Right lobe of liver (tissue), 6 donors: ENCODE measurements around the gene OR1M1. TPM values are rescaled to one million over a fixed set of nuclear protein-coding genes. Genes with fewer than 3 reads are reported as not detected.

Experiments
- ATAC-seq, 4 donors: fragments of 200-7000 bp; cut with Tn5 transposase; one replicate each; pipeline ENCODE4 v1.9.1; 2020; ENCODE audit warnings: mild to moderate bottlenecking in 4 of 4, moderate library complexity in 4 of 4
- DNase-seq, 3 donors: peaks; one replicate each; pipeline ENCODE4 v3.0.0-alpha.2; 2020
- H3K27ac ChIP-seq, 3 donors: fragments of 200-600 bp; one replicate each; pipeline ENCODE4 v1.8.0; 2022
- H3K27me3 ChIP-seq, 2 donors: fragments of 200-600 bp; one replicate each; pipeline ENCODE4 v1.8.0; 2022
- H3K36me3 ChIP-seq, 4 donors: fragments of 200-600 bp; sonication (generic) in 1 of 4; one replicate each; pipeline versions ENCODE4 v1.5.1 to v1.8.0; 2017 to 2022; ENCODE audit warnings: control low read depth in 1 of 4
- H3K4me1 ChIP-seq, 4 donors: fragments of 200-600 bp; sonication (generic) in 1 of 4; one replicate each; pipeline versions ENCODE4 v1.5.1 to v1.8.0; 2017 to 2022; ENCODE audit warnings: control low read depth in 1 of 4
- H3K4me3 ChIP-seq, 3 donors: fragments of 200-600 bp; one replicate each; pipeline ENCODE4 v1.8.0; 2022
- H3K9me3 ChIP-seq, 4 donors: fragments of 200-600 bp; sonication (generic) in 1 of 4; one replicate each; pipeline versions ENCODE4 v1.5.1 to v1.8.0; 2017 to 2022; ENCODE audit warnings: control low read depth in 1 of 4
- POLR2A ChIP-seq: fragments of 450-650 bp; IDR thresholded peaks from one replicate; pipeline ENCODE4 v1.6.1; 2017; ENCODE audit warnings: antibody characterized with exemption, mild to moderate bottlenecking
- WGBS: methylation state at CpG from one replicate; pipeline ENCODE4 v1.1.6; 2018; ENCODE audit warnings: low coverage, low lambda C conversion rate; ENCODE audit not compliant: insufficient coverage; ENCODE audit errors: missing lambda C conversion rate; 5-methylcytosine and 5-hydroxymethylcytosine counted together
- intact Hi-C, 2 donors: fragments of 100-400 bp; cut with DNase I; formaldehyde crosslinking; loops; one replicate each; pipeline versions ENCODE4 v1.11.2 to v1.14.1; 2022
- long read RNA-seq: library from polyadenylated mRNA; unstranded; transcript quantifications from one replicate; pipeline ENCODE4 v2.0.0, GENCODE V29; 2019
- total RNA-seq, 6 experiments: library from RNA; depleted of rRNA in 2 of 6; stranded (reverse); fragments of >200 nt in 2 of 6; fragmentation: NEBNext Ultra II Directional in 3 of 6; extraction: Animal tissue kit (Norgen Biotek cat#: 25700) in 3 of 6; gene quantifications; one replicate each; pipeline versions ENCODE4 v1.1.0 to v1.2.4, GENCODE V29; 2016 to 2023
- TF ChIP-seq, protein P1 (sequence below), 4 donors: fragments of 200-600 bp in 3 of 4; fragments of 450-650 bp in 1 of 4; IDR thresholded peaks; one replicate each; pipeline versions ENCODE4 v1.5.1 to v1.8.0; 2016 to 2022; ENCODE audit warnings: antibody characterized with exemption in 4 of 4, mild to moderate bottlenecking in 2 of 4
- donor health status: DM: no; HTN: yes; CAD: no.
- donor health status: DM: no; HTN: no; CAD: no.
- donor health status: DM: no; HTN: no; CAD: no.
- donor health status: DM: no; HTN: yes; CAD: no.
- donor health status: DM: no; HTN: yes; CAD: no.

Gene OR1M1, protein sequence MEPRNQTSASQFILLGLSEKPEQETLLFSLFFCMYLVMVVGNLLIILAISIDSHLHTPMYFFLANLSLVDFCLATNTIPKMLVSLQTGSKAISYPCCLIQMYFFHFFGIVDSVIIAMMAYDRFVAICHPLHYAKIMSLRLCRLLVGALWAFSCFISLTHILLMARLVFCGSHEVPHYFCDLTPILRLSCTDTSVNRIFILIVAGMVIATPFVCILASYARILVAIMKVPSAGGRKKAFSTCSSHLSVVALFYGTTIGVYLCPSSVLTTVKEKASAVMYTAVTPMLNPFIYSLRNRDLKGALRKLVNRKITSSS
- total RNA-seq = not detected
- long read RNA-seq = 0 reads

DNA sequence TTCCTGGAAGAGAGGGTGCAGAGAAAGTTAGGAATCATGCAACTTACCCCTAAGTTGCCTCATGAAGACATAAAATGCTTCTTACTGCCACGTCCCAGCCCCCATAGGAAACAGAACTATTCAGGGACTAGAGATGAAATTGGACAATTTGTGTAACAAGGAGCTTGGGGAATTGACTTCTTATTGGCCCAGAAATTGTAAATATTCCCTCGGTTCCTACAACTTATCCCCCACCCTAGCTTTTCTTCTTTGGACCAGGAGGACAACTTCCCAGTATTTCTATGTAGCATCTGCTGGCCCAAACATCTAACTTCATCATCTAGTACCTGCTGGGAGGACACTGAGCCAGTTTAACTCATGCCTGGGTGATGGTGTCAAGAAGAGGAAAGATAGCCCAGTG is at the start of gene OR1M1:
Gene OR1M1 (plus strand): TSS at position 301 of the 400 bp plus-strand sequence. CDS start 6,184 bp downstream, outside the sequence.
- no peaks in the 10 kb centered on the region for H3K4me1 ChIP-seq
- TF ChIP-seq, protein P1, sequence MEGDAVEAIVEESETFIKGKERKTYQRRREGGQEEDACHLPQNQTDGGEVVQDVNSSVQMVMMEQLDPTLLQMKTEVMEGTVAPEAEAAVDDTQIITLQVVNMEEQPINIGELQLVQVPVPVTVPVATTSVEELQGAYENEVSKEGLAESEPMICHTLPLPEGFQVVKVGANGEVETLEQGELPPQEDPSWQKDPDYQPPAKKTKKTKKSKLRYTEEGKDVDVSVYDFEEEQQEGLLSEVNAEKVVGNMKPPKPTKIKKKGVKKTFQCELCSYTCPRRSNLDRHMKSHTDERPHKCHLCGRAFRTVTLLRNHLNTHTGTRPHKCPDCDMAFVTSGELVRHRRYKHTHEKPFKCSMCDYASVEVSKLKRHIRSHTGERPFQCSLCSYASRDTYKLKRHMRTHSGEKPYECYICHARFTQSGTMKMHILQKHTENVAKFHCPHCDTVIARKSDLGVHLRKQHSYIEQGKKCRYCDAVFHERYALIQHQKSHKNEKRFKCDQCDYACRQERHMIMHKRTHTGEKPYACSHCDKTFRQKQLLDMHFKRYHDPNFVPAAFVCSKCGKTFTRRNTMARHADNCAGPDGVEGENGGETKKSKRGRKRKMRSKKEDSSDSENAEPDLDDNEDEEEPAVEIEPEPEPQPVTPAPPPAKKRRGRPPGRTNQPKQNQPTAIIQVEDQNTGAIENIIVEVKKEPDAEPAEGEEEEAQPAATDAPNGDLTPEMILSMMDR (IDR thresholded peaks at IDR 0.05) = no peak
- TF ChIP-seq POLR2A = no peak
- H3K36me3 ChIP-seq = no peaks in the 10 kb centered on the region
- H3K27ac ChIP-seq = no peak within 1 kb of the TSS
- 25% methylated on average over 2 of the region's 2 CpGs for WGBS
- H3K4me3 ChIP-seq = no peak within 1 kb of the TSS
- ATAC-seq = no peak
- H3K27me3 ChIP-seq = no peaks in the 10 kb centered on the region
- no peaks in the 10 kb centered on the region for H3K9me3 ChIP-seq
- intact Hi-C loops = no loop called here
- DNase-seq = no peak

DNA sequence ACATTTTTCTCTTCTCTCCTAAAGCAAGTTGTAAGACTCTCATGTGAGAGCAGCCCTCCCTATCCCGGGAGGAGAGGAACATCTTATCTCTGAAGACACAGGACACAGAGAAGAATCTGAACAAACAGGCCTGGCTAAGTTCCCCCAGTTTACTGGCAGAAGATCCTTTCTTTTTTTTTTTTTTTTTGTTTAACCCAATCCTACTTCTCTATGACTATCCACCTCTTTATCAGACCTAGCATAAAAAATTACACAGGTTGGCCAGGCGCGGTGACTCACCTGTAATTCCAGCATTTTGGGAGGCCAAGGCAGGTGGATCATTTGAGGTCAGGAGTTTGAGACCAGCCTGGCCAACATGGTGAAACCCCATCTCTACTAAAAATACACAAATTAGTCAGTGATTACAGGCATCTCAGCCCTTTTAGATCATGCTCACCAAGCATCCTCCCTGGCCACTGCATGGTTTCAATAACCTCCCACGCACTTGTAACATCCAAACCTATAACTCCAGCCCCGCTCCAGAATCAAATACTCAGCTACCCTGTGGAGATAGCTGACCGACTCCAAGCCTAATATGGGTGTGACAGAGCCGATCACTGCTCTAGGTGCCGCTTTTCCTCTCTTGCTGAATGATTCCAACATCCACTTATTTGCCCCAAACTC is 49.3 kb upstream of the OR1M1 start:
- intact Hi-C loops = no loop called here
- Histone ChIP-seq H3K27me3 (no peaks in the 10 kb centered on the region), H3K36me3 (no peaks in the 10 kb centered on the region), H3K27ac (no peak overlapping the region), H3K4me3 (no peak overlapping the region), H3K9me3 (no peaks in the 10 kb centered on the region), H3K4me1 (no peaks in the 10 kb centered on the region)
- ATAC-seq (no peak), DNase-seq (no peak)
- TF ChIP-seq, protein P1 (IDR thresholded peaks at IDR 0.05) = no peak
- TF ChIP-seq POLR2A = no peak
- 56% methylated on average over 8 of the region's 8 CpGs for WGBS

DNA sequence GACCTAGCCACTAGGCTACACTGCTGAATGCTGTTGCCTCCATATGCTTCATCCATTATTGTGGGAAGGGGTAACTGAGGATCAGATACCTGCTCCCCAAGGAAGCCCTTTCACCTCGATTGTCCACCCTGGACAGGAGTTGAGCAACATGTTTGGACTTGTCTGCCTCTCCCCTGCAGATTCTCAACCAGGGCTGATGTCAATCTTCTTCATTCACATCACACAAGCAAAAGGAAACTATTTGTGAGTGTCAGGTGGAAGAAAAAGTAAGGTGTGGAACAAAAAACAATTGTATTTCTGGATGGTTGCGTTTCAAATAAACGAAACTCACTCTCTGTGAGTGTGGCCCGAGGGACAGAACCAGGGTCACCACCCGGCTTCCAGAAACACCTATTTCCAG is 47.1 kb upstream of the OR1M1 start:
- TF ChIP-seq, protein P1 (IDR thresholded peaks at IDR 0.05) = no peak
- no peak for TF ChIP-seq POLR2A
- Histone ChIP-seq H3K9me3 (no peaks in the 10 kb centered on the region), H3K27ac (no peak overlapping the region), H3K4me1 (no peaks in the 10 kb centered on the region), H3K36me3 (no peaks in the 10 kb centered on the region), H3K27me3 (no peaks in the 10 kb centered on the region), H3K4me3 (no peak overlapping the region)
- ATAC-seq = no peak
- no peak for DNase-seq
- intact Hi-C loops = no loop called here
- 52% methylated on average over 5 of the region's 5 CpGs for whole genome bisulfite sequencing

DNA sequence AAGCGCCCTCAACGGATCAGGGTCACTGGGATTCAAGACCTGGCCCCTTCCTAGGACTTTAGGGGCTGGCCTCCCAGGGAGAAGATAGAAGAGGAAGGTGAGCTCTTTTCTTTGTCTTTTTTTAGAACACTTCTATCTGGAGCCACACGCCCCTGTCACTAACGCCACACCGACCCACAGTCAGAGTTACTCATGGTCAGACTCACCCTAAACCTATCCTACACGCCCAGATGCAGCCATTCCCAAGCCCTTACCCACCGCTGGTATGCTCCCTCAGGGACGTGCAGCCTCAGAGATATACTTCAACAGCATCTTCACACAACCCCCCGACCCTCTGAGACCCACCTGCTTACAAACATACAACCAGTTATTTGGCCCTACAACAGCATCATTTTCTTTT is 46.7 kb upstream of the OR1M1 start:
- H3K9me3 ChIP-seq = no peaks in the 10 kb centered on the region
- no peak for ATAC-seq
- WGBS = 44% methylated on average over 6 of the region's 9 CpGs
- no peaks in the 10 kb centered on the region for H3K4me1 ChIP-seq
- H3K36me3 ChIP-seq = no peaks in the 10 kb centered on the region
- H3K27me3 ChIP-seq = no peaks in the 10 kb centered on the region
- no peak overlapping the region for H3K27ac ChIP-seq
- intact Hi-C loops = no loop called here
- H3K4me3 ChIP-seq = no peak overlapping the region
- no peak for DNase-seq
- no peak for TF ChIP-seq POLR2A
- TF ChIP-seq, protein P1 (IDR thresholded peaks at IDR 0.05) = no peak
